Measurements from ENCODE around the gene TMEM106B. TPM values are rescaled to one million over a fixed set of nuclear protein-coding genes. Genes with fewer than 3 reads are reported as not detected.

Gene TMEM106B
- total RNA-seq, 4 donors from 2014 or later = 42.8 to 112 (median 60.6) TPM

- no peaks in the 10 kb centered on the region for H3K4me1 ChIP-seq
- no peak for TF ChIP-seq CTCF (IDR thresholded peaks at IDR 0.05 in 4 of 5, conservative IDR thresholded peaks at IDR 0.05 in 1 of 5)
- no peak for TF ChIP-seq POLR2A (IDR thresholded peaks at IDR 0.05)
- H3K9me3 ChIP-seq = no peaks in the 10 kb centered on the region
- H3K4me3 ChIP-seq = no peak overlapping the region
- DNase-seq = no peak
- ATAC-seq = no peak
- in situ Hi-C loops (cut with MboI; ENCODE audit: low sequenced_read_pairs in 4 of 4) = no loop called here
- peaks cover 0 to 49% of the 10 kb centered on the region in 2 donors for H3K36me3 ChIP-seq
- no peak overlapping the region for H3K27ac ChIP-seq
- intact Hi-C loops (cut with DNase I; ENCODE audit: low total_unique reads) = no loop called here
- H3K27me3 ChIP-seq = no peaks in the 10 kb centered on the region
Observed at GRCh38 chr7:12234334-12234865, 23.3 kb downstream of the TMEM106B start.

- ATAC-seq (no peak), DNase-seq (no peak)
- Histone ChIP-seq H3K36me3 (peaks cover 0 to 44% of the 10 kb centered on the region in 2 donors), H3K4me3 (no peak overlapping the region), H3K27me3 (no peaks in the 10 kb centered on the region), H3K9me3 (no peaks in the 10 kb centered on the region), H3K27ac (no peak overlapping the region), H3K4me1 (no peaks in the 10 kb centered on the region)
- in situ Hi-C loops (cut with MboI; ENCODE audit: low sequenced_read_pairs in 4 of 4) = no loop called here
- no peak for TF ChIP-seq POLR2A (IDR thresholded peaks at IDR 0.05)
- no peak for TF ChIP-seq CTCF (IDR thresholded peaks at IDR 0.05 in 4 of 5, conservative IDR thresholded peaks at IDR 0.05 in 1 of 5)
- intact Hi-C loops (cut with DNase I; ENCODE audit: low total_unique reads) = no loop called here
Observed at GRCh38 chr7:12235970-12236369, 24.9 kb downstream of the TMEM106B start.

- Histone ChIP-seq H3K4me1 (no peaks in the 10 kb centered on the region), H3K9me3 (no peaks in the 10 kb centered on the region), H3K36me3 (peaks cover 0 to 36% of the 10 kb centered on the region in 2 donors), H3K27ac (no peak overlapping the region), H3K4me3 (no peak overlapping the region), H3K27me3 (no peaks in the 10 kb centered on the region)
- ATAC-seq = no peak
- intact Hi-C loops (cut with DNase I; ENCODE audit: low total_unique reads) = no loop called here
- DNase-seq = no peak
- in situ Hi-C loops (cut with MboI; ENCODE audit: low sequenced_read_pairs in 4 of 4) = no loop called here
- TF ChIP-seq CTCF (IDR thresholded peaks at IDR 0.05 in 4 of 5, conservative IDR thresholded peaks at IDR 0.05 in 1 of 5) (no peak), POLR2A (IDR thresholded peaks at IDR 0.05) (no peak)
Observed at GRCh38 chr7:12237007-12237406, 25.9 kb downstream of the TMEM106B start.

- Histone ChIP-seq H3K27ac (no peak overlapping the region), H3K36me3 (peaks cover 0 to 16% of the 10 kb centered on the region in 2 donors), H3K9me3 (no peaks in the 10 kb centered on the region), H3K27me3 (no peaks in the 10 kb centered on the region), H3K4me1 (no peaks in the 10 kb centered on the region), H3K4me3 (no peak overlapping the region)
- intact Hi-C loops (cut with DNase I; ENCODE audit: low total_unique reads) = no loop called here
- TF ChIP-seq POLR2A (IDR thresholded peaks at IDR 0.05) (no peak), CTCF (IDR thresholded peaks at IDR 0.05 in 4 of 5, conservative IDR thresholded peaks at IDR 0.05 in 1 of 5) (no peak)
- DNase-seq (no peak), ATAC-seq (no peak)
- in situ Hi-C loops (cut with MboI; ENCODE audit: low sequenced_read_pairs in 4 of 4) = no loop called here
Observed at GRCh38 chr7:12239806-12240205, 28.7 kb downstream of the TMEM106B start.

GRCh38 chr7:12244129-12244528 lies 33.0 kb downstream of the TMEM106B start:
- in situ Hi-C loops (cut with MboI; ENCODE audit: low sequenced_read_pairs in 4 of 4) = no loop called here

More at GRCh38 chr7:12244129-12244528, 33.0 kb downstream of the TMEM106B start:
- no peaks in the 10 kb centered on the region for H3K9me3 ChIP-seq
- H3K27ac ChIP-seq = no peak overlapping the region
- no peak overlapping the region for H3K4me3 ChIP-seq
- no peaks in the 10 kb centered on the region for H3K27me3 ChIP-seq
- peaks cover 0 to under 1% of the 10 kb centered on the region in 2 donors for H3K36me3 ChIP-seq
- intact Hi-C loops (cut with DNase I; ENCODE audit: low total_unique reads) = no loop called here
- TF ChIP-seq CTCF (IDR thresholded peaks at IDR 0.05 in 4 of 5, conservative IDR thresholded peaks at IDR 0.05 in 1 of 5) = no peak
- no peaks in the 10 kb centered on the region for H3K4me1 ChIP-seq
- DNase-seq (no peak), ATAC-seq (no peak)

Data from gastrocnemius medialis (tissue), 4 donors.